H9 (cell line): ENCODE data around the gene TBX21. TPM values are rescaled to one million over a fixed set of nuclear protein-coding genes. Genes with fewer than 3 reads are reported as not detected.
A peak's percentile ranks its signal among the peaks of the same experiment; 100 is the strongest.

Experiments
- DNase-seq: peaks from one replicate; pipeline ENCODE4 v3.0.0-alpha.2; 2017
- H2AFZ ChIP-seq: one replicate; pipeline ENCODE4 v1.6.1; 2013; ENCODE audit warnings: mild to moderate bottlenecking, low read length, control low read depth, moderate library complexity
- H2AK5ac ChIP-seq: 2 replicates; pipeline ENCODE4 v1.6.1; 2013; ENCODE audit warnings: low read length, control low read depth, mixed read lengths; ENCODE audit not compliant: insufficient read length
- H2BK120ac ChIP-seq: one replicate; pipeline ENCODE4 v1.6.1; 2013; ENCODE audit warnings: low read depth, mild to moderate bottlenecking, low read length, control low read depth, inconsistent platforms; ENCODE audit not compliant: poor library complexity, severe bottlenecking
- H2BK12ac ChIP-seq: 2 replicates; pipeline ENCODE4 v1.6.1; 2013; ENCODE audit warnings: low read length, control low read depth, mixed read lengths, low read depth; ENCODE audit not compliant: insufficient read length
- H2BK15ac ChIP-seq: 2 replicates; pipeline ENCODE4 v1.6.1; 2013; ENCODE audit warnings: low read depth, low read length, control low read depth
- H2BK20ac ChIP-seq: one replicate; pipeline ENCODE4 v1.6.1; 2013; ENCODE audit warnings: low read depth, mild to moderate bottlenecking, low read length, control low read depth, inconsistent platforms; ENCODE audit not compliant: poor library complexity, severe bottlenecking
- H2BK5ac ChIP-seq: 2 replicates; pipeline ENCODE4 v1.6.1; 2013; ENCODE audit warnings: low read length, control low read depth, mixed read lengths; ENCODE audit not compliant: insufficient read length
- H3K14ac ChIP-seq: 2 replicates; pipeline ENCODE4 v1.6.1; 2013; ENCODE audit warnings: low read length, control low read depth; ENCODE audit not compliant: insufficient read depth
- H3K18ac ChIP-seq: 2 replicates; pipeline ENCODE4 v1.6.1; 2013; ENCODE audit warnings: low read depth, mild to moderate bottlenecking, mixed read lengths, low read length, control low read depth; ENCODE audit not compliant: insufficient read length
- H3K23ac ChIP-seq: 2 replicates; pipeline ENCODE4 v1.6.1; 2013; ENCODE audit warnings: low read length, control low read depth, mixed read lengths, low read depth; ENCODE audit not compliant: insufficient read length
- H3K23me2 ChIP-seq: 2 replicates; pipeline ENCODE4 v1.6.1; 2013; ENCODE audit warnings: low read depth, mild to moderate bottlenecking, mixed read lengths, low read length, control low read depth; ENCODE audit not compliant: insufficient read length, poor library complexity, severe bottlenecking
- H3K27ac ChIP-seq: 2 replicates; pipeline ENCODE4 v1.5.1; 2013; ENCODE audit warnings: low read length, control low read depth, mixed read lengths, low read depth; ENCODE audit not compliant: insufficient read length
- H3K27me3 ChIP-seq: 2 replicates; pipeline ENCODE4 v1.6.1; 2013; ENCODE audit warnings: low read length, control low read depth, inconsistent platforms; ENCODE audit not compliant: insufficient read depth
- H3K4ac ChIP-seq: 2 replicates; pipeline ENCODE4 v1.6.1; 2013; ENCODE audit warnings: low read depth, mild to moderate bottlenecking, control low read depth, inconsistent platforms, low read length, moderate library complexity
- H3K4me1 ChIP-seq: 2 replicates; pipeline ENCODE4 v1.6.1; 2013; ENCODE audit warnings: low read length, control low read depth, inconsistent platforms; ENCODE audit not compliant: insufficient read depth
- H3K4me2 ChIP-seq: 2 replicates; pipeline ENCODE4 v1.6.1; 2013; ENCODE audit warnings: low read length, control low read depth, mixed read lengths; ENCODE audit not compliant: insufficient read length, insufficient read depth
- H3K56ac ChIP-seq: 2 replicates; pipeline ENCODE4 v1.6.1; 2013; ENCODE audit warnings: low read depth, mild to moderate bottlenecking, mixed read lengths, low read length, control low read depth; ENCODE audit not compliant: insufficient read length
- H3K79me1 ChIP-seq: 2 replicates; pipeline ENCODE4 v1.6.1; 2013; ENCODE audit warnings: low read depth, mild to moderate bottlenecking, moderate library complexity, low read length, control low read depth, inconsistent platforms; ENCODE audit not compliant: insufficient read depth, poor library complexity, severe bottlenecking
- H3K79me2 ChIP-seq: 2 replicates; pipeline ENCODE4 v1.6.1; 2013; ENCODE audit warnings: low read length, control low read depth, inconsistent platforms; ENCODE audit not compliant: insufficient read depth
- H3K9ac ChIP-seq: 2 replicates; pipeline ENCODE4 v1.6.1; 2013; ENCODE audit warnings: low read length, control low read depth, mixed read lengths; ENCODE audit not compliant: insufficient read length; ENCODE audit errors: extremely low read depth
- H3K9me3 ChIP-seq: one replicate; pipeline ENCODE4 v1.6.1; 2013; ENCODE audit warnings: low read depth, low read length, inconsistent platforms; ENCODE audit not compliant: control insufficient read depth
- H3T11ph ChIP-seq: one replicate; pipeline ENCODE4 v1.6.1; 2013; ENCODE audit warnings: mild to moderate bottlenecking, low read length, control low read depth, inconsistent platforms
- H4K20me1 ChIP-seq: one replicate; pipeline ENCODE4 v1.6.1; 2013; ENCODE audit not compliant: control insufficient read depth, insufficient read length, insufficient read depth
- H4K5ac ChIP-seq: 2 replicates; pipeline ENCODE4 v1.6.1; 2013; ENCODE audit warnings: low read depth, mild to moderate bottlenecking, mixed read lengths, low read length, control low read depth; ENCODE audit not compliant: insufficient read length
- H4K8ac ChIP-seq: replicated peaks from 2 replicates; pipeline ENCODE4 v1.6.1; 2013; ENCODE audit warnings: low read length, control low read depth, mixed read lengths, low read depth; ENCODE audit not compliant: insufficient read length
- H4K91ac ChIP-seq: 2 replicates; pipeline ENCODE4 v1.6.1; 2013; ENCODE audit warnings: low read depth, mild to moderate bottlenecking, moderate library complexity, mixed read lengths, low read length, control low read depth; ENCODE audit not compliant: insufficient read length
- H3K27ac Mint-ChIP-seq, 3 experiments: 2 replicates in 2 of 3; 3 replicates in 1 of 3; pipeline ENCODE4 v1.8.0; 2020 to 2021; ENCODE audit warnings: mixed read lengths in 3 of 3, mild to moderate bottlenecking in 1 of 3, moderate library complexity in 1 of 3
- H3K27me3 Mint-ChIP-seq: 2 replicates; pipeline ENCODE4 v1.8.0; 2021; ENCODE audit warnings: low read depth, mild to moderate bottlenecking, moderate library complexity, mixed read lengths
- H3K36me3 Mint-ChIP-seq, 3 experiments: 2 replicates in 2 of 3; 3 replicates in 1 of 3; pipeline ENCODE4 v1.8.0; 2020 to 2021; ENCODE audit warnings: low read depth in 3 of 3, mixed read lengths in 3 of 3; ENCODE audit not compliant: insufficient read depth in 1 of 3
- H3K4me1 Mint-ChIP-seq, 2 experiments: 2 replicates each; pipeline ENCODE4 v1.8.0; 2020; ENCODE audit warnings: mixed read lengths in 2 of 2
- H3K4me3 Mint-ChIP-seq, 2 experiments: 2 replicates in 1 of 2; 3 replicates in 1 of 2; pipeline ENCODE4 v1.8.0; 2020 to 2021; ENCODE audit warnings: mild to moderate bottlenecking in 2 of 2, mixed read lengths in 2 of 2, moderate library complexity in 1 of 2
- H3K9me3 Mint-ChIP-seq, 2 experiments: 2 replicates in 1 of 2; 3 replicates in 1 of 2; pipeline ENCODE4 v1.8.0; 2020; ENCODE audit warnings: mild to moderate bottlenecking in 2 of 2, mixed read lengths in 2 of 2, moderate library complexity in 1 of 2
- WGBS: extraction: QIAGEN DNeasy Blood & Tissue Kit; methylation state at CpG from one replicate; pipeline ENCODE4 v1.1.7; 2013; ENCODE audit warnings: missing lambda C conversion rate, low lambda C conversion rate, mixed read lengths; ENCODE audit not compliant: insufficient read length; ENCODE audit errors: extremely low coverage; 5-methylcytosine and 5-hydroxymethylcytosine counted together
- total RNA-seq: library from RNA; stranded (reverse); gene quantifications from 2 replicates; pipeline ENCODE4 v1.2.1, GENCODE V29; 2021
- TF ChIP-seq, protein P1 (sequence below): fragments of 200-600 bp; sonication (generic); conservative IDR thresholded peaks from 3 replicates; pipeline ENCODE4 v1.8.0; 2021; ENCODE audit warnings: antibody characterized with exemption, mild to moderate bottlenecking

Gene TBX21
- total RNA-seq, 1 experiment from 2014 or later: not detected

DNA sequence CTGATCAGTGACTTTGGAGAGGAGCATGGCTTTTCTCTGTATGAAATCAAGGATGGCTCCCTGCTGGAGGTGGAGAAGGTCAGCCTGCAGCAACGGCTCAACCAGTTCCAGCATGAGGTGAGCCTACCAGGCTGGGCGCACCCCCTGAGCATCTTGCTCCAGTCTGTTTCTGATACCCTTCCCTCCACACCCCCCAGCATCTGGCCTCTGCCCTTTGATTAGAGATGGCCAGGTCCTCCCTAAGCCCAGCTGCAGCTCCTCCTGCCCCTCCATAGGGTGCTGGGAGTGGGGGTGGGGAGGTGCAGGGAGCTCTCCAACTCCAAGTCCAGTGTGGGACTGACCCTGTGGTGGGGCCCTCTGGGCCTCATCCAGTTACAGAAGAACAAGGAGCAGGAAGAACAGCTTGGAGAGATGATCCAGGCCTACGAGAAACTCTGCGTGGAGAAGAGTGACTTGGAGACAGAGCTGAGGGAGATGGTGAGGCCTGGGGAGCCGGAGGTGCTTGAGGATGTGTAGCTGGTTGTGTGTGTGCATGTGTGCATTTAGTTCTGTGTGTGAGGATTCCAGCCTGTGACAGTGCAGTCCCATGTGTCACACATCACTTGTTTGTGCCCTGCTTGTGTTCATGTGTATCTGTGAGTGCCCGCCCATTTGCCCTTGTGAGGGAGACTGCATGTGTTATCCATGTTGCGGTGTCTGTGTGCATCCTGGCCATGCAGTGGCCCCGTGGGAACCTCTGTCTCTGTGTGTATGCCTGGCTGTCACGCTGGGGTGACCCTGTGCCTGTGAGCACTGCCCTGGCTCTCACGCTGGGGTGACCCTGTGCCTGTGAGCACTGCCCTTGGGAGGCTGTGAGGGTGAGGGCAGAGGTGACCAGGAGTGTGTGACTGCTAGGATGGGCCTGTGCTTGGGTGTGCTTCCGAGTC, 36.1 kb upstream of the TBX21 start:
- H2BK20ac ChIP-seq: no peak overlapping the region
- no peak overlapping the region for H3K27ac ChIP-seq
- no peak overlapping the region for H3K27ac Mint-ChIP-seq
- H3K36me3 Mint-ChIP-seq: peaks cover 0 to 29% (median 13%) of the 10 kb centered on the region in 3 experiments; a peak in 6 of 7 replicates
- H3K27me3 ChIP-seq: no peaks in the 10 kb centered on the region
- H3K4ac ChIP-seq: no peak overlapping the region
- no peak overlapping the region for H4K91ac ChIP-seq
- no peak overlapping the region for H3K14ac ChIP-seq
- no peaks in the 10 kb centered on the region; a peak in 1 of 5 replicates for H3K9me3 Mint-ChIP-seq
- TF ChIP-seq, protein P1, sequence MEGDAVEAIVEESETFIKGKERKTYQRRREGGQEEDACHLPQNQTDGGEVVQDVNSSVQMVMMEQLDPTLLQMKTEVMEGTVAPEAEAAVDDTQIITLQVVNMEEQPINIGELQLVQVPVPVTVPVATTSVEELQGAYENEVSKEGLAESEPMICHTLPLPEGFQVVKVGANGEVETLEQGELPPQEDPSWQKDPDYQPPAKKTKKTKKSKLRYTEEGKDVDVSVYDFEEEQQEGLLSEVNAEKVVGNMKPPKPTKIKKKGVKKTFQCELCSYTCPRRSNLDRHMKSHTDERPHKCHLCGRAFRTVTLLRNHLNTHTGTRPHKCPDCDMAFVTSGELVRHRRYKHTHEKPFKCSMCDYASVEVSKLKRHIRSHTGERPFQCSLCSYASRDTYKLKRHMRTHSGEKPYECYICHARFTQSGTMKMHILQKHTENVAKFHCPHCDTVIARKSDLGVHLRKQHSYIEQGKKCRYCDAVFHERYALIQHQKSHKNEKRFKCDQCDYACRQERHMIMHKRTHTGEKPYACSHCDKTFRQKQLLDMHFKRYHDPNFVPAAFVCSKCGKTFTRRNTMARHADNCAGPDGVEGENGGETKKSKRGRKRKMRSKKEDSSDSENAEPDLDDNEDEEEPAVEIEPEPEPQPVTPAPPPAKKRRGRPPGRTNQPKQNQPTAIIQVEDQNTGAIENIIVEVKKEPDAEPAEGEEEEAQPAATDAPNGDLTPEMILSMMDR: no peak
- H3K9ac ChIP-seq: no peak overlapping the region
- H3K27me3 Mint-ChIP-seq: peaks cover 2% of the 10 kb centered on the region; the same call in 1 of the 2 replicates
- H3K4me1 ChIP-seq: peaks cover 12% of the 10 kb centered on the region; the same call in 1 of the 2 replicates
- peaks cover 19 to 36% of the 10 kb centered on the region in 2 experiments for H3K4me1 Mint-ChIP-seq
- H3K79me1 ChIP-seq: no peaks in the 10 kb centered on the region
- H3K9me3 ChIP-seq: no peaks in the 10 kb centered on the region
- H2BK15ac ChIP-seq: no peak overlapping the region
- H4K5ac ChIP-seq: no peak overlapping the region
- peak; percentile 28 for DNase-seq
- no CpG with 5 or more reads among the region's 11 CpGs for WGBS
- no peak overlapping the region for H3T11ph ChIP-seq
- no peak overlapping the region for H2BK5ac ChIP-seq
- H2BK12ac ChIP-seq: no peak overlapping the region
- no peak overlapping the region for H3K18ac ChIP-seq
- no peak overlapping the region for H3K4me2 ChIP-seq
- no peak overlapping the region for H4K8ac ChIP-seq
- H3K56ac ChIP-seq: no peak overlapping the region
- no peak overlapping the region for H2AK5ac ChIP-seq
- peaks cover 14% of the 10 kb centered on the region for H3K23me2 ChIP-seq
- no peaks in the 10 kb centered on the region for H3K79me2 ChIP-seq
- no peaks in the 10 kb centered on the region for H4K20me1 ChIP-seq
- H3K4me3 Mint-ChIP-seq: peak overlapping the region in 1 of 2 experiments; percentile 44; a peak in 2 of 5 replicates
- no peak overlapping the region for H2AFZ ChIP-seq
- no peak overlapping the region for H2BK120ac ChIP-seq
- no peak overlapping the region for H3K23ac ChIP-seq
